ENCODE measurements around the gene CDKAL1.

- TF ChIP-seq, protein P1, sequence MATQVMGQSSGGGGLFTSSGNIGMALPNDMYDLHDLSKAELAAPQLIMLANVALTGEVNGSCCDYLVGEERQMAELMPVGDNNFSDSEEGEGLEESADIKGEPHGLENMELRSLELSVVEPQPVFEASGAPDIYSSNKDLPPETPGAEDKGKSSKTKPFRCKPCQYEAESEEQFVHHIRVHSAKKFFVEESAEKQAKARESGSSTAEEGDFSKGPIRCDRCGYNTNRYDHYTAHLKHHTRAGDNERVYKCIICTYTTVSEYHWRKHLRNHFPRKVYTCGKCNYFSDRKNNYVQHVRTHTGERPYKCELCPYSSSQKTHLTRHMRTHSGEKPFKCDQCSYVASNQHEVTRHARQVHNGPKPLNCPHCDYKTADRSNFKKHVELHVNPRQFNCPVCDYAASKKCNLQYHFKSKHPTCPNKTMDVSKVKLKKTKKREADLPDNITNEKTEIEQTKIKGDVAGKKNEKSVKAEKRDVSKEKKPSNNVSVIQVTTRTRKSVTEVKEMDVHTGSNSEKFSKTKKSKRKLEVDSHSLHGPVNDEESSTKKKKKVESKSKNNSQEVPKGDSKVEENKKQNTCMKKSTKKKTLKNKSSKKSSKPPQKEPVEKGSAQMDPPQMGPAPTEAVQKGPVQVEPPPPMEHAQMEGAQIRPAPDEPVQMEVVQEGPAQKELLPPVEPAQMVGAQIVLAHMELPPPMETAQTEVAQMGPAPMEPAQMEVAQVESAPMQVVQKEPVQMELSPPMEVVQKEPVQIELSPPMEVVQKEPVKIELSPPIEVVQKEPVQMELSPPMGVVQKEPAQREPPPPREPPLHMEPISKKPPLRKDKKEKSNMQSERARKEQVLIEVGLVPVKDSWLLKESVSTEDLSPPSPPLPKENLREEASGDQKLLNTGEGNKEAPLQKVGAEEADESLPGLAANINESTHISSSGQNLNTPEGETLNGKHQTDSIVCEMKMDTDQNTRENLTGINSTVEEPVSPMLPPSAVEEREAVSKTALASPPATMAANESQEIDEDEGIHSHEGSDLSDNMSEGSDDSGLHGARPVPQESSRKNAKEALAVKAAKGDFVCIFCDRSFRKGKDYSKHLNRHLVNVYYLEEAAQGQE (IDR thresholded peaks at IDR 0.05; ENCODE audit: insufficient read depth in 1 of 2, low read depth in 2 of 2, low read length in 2 of 2): no peak
- TF ChIP-seq SIN3A (IDR thresholded peaks at IDR 0.05; ENCODE audit: borderline replicate concordance, insufficient read depth, low read length) (no peak), POLR2AphosphoS5 (IDR thresholded peaks at IDR 0.05; ENCODE audit: low read depth, low read length) (no peak), FOXP2 (optimal IDR thresholded peaks at IDR 0.05; ENCODE audit: borderline replicate concordance, extremely low read depth, extremely low read length, insufficient read depth) (no peak), TAF1 (IDR thresholded peaks at IDR 0.05; ENCODE audit: borderline replicate concordance, insufficient read depth, low read length) (no peak)
Measured at GRCh38 chr6:20931772-20932171, 397.5 kb downstream of the CDKAL1 start.
